Measurements from ENCODE around the gene AK4.
"Not testable (repeated sequence)": the region's sequence is repeated elsewhere in the genome, so short reads cannot be mapped to it uniquely, and the experiment has no call there.

AK4 gene

DNA sequence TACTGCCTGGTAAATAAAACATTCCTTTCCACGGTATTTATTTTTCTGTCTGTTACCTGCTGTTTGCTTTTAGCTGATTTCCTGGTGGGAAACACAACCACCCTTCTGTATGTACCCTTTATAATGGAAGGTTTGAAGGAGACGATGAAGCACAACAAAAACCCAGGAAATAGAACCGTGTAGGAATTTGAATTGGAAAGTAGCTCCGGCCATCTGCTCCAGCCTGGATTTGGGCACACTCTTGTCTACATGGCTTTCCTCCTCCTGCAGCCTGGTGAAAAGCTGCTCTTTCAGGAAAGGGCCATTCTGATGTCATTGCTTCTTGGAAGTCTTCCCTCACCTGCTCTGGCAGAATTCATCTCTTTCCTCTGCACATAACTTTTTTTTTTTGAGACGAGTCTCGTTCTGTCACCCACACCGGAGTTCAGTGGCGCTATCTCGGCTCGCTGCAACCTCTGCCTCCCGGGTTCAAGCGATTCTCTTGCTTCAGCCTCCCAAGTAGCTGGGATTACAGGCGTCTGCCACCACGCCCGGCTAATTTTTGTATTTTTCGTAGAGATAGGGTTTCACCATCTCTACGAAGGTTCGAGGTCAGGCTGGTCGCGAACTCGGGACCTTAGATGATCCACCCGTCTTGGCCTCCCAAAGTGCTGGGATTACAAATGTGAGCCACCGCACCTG is 2.7 kb downstream of the AK4 start:
- DNase-seq (ENCODE audit: low spot score) = no peak

DNA sequence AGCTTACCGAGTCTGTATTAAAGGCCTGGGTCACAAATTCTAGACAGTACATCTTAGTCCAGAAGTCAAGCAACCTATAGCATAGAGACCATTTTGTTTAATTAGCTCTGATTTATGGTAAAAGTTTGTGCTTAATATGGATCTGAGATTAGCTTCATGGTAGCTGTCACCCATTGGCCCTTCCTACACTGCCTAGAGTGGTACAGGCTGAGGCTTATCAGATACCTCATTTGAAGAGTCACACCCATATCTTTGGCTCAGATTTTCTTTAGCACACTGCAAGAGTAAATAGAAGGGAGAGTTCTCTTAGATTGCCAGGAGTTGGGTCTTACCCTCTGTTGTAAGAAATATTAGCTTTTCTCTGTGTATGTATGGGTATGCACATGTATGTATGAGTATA is 3.6 kb downstream of the AK4 start:
- DNase-seq (ENCODE audit: low spot score) = peak; percentile 23

DNA sequence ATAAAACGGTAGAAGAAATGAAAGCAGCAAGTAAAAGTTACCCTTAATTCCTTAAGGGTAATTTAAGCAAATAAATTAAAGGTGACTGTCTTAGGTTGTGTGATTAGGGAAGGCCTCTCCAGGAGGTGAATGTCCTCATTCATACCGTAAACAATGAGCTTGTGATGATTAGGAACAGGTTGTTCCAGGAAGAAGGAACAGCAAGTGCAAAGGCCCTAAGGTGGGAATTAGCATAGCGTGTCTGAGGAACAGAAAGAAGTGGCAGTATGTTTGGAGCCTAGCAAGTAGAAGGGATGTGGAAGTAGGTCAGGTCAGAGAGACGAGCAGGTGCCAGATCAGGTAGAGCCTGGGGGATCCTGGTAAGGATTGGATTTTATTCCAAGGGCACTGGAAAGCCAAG is 5.6 kb downstream of the AK4 start:
- no peak for DNase-seq (ENCODE audit: low spot score)

DNA sequence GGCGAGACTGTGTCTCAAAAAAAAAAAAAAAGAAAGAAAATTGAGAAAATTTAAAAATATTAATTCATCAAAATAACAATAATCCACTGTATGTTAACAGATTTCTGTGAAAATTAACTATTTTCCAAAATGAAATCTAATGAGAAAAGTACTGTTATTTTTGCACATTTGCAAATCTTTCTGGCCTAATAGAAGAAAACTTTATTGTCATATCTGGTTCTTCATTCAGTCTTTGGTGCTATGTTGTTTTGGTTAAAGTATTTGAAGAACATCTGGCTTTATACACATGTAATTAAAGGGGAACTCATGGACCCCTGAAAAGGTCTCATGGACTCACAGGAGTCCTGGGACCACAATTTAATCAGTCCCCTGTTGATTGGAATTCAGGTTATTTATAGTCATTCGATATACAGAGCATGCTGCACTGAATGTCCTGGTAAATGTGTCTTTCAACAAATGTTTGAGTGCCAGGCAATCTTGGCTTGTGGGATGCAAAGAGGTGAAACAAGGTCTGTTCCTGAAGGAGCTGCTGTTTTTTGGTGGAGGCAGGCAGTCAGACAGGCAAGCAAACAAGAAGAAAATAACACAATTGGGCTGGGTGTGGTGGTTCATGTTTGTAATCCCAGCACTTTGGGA is 9.0 kb downstream of the AK4 start:
- no peak for DNase-seq (ENCODE audit: low spot score)

DNA sequence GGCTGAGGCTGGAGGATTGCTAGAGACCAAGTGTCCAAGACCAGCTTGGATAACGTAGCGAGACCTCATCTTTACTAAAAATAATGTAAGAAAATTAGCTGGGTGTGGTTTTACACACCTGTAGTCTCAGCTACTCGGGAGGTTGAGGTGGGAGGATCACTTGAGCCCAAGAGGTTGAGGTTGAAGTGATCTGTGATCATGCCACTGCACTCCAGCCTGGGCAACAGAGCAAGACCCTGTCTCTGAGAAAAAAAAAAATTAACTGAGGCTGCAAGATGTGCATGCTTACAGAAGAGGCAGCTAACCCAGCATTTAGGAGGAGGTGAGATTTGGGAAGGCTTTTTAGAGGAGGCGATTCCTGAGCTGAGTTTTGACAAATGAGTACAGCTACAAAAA is 9.5 kb downstream of the AK4 start:
- no peak for DNase-seq (ENCODE audit: low spot score)

DNA sequence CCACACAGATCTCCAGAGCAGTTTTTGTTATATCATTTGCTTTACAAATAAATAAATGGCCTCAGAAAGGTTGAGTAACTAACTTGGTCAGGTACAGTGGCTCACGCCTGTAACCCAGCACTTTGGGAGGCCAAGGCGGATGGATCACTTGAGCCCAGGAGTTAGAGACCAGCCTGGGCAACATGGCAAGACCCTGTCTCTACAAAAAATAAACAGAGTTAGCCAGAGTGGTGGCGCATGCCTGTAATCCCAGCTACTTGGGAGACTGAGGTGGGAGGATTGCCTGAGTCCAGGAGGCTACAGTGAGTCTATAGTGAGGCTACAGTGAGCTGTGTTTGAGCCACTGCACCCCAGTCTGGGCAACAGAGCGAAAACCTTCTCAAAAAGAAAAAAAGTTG is 11.3 kb downstream of the AK4 start:
- not testable (repeated sequence) for DNase-seq (ENCODE audit: low spot score)

DNA sequence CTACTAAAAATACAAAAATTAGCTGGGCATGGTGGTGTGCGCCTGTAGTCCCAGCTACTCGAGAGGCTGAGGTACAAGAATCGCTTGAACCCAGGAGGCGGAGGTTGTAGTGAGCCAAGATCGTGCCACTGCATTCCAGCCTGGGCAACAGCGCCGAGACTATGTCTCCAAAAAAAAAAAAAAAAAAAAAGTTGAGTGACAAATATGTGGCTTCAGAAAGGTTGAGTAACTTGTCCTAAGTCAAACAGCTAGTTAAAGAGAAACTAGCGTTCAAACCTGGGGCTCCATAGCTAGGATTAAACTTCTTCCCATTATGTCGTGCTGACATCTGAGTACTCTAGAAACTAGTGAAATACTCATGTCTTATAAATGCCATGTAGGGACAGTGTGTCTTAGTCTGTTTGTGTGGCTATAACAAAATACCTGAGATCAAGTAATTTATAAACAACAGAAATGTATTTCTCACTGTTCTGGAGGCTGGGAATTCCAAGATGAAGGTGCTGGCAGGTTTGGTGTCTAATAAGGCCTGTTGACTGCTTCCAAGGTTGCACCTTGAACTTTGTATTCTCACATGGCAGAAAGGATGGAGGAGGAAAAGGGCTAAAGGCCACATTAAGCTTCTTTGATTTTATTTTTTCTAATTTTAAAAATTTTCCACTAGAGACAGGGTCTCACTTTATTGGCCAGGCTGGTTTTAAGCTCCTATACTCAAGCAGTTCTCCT is 12.0 kb downstream of the AK4 start:
- DNase-seq (ENCODE audit: low spot score) = no peak

DNA sequence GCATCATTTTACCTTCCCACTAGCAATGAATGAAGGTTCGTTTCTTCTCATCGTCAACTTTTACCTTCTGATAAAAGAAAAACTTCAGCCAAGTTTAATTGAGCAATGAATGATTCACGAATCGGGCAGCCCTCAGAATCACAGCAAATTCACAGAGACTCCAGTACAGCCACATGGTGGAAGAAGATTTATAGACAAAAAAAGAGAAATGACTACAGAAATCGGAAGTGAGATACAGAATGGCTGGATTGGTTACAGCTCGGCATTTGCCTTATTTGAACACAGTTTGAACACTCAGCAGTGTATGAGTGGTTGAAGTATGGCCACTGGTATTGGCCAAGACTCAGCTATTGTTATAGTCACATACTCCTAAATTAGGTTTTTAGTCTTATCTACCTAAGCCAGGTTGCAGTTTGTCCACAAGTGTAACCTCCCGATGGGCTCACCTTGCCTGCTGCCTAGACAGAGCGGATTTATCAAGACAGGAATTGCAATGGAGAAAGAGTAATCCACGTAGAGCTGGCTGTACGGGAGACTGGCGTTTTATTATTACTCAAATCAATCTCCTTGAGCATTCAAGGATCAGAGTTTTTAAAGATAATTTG is 15.3 kb downstream of the AK4 start:
- no peak for DNase-seq (ENCODE audit: low spot score)

DNA sequence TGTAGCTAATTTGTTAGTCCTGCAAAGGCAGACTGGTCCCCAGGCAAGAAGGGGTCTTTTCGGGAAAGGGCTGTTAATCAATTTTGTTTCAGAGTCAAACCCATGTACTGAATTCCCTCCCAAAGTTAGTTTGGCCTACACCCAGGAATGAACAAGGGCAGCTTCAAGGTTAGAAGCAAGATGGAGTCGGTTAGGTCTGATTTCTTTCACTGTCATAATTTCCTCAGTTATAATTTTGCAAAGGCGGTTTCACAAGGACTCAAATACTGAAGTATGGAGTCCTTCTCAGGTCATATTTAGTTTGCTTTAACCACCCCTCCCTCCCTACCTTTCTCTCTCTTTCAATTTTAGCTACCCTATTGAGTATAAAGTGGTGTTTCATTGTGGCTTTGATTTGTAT is 16.1 kb downstream of the AK4 start:
- not testable (repeated sequence) for DNase-seq (ENCODE audit: low spot score)

DNA sequence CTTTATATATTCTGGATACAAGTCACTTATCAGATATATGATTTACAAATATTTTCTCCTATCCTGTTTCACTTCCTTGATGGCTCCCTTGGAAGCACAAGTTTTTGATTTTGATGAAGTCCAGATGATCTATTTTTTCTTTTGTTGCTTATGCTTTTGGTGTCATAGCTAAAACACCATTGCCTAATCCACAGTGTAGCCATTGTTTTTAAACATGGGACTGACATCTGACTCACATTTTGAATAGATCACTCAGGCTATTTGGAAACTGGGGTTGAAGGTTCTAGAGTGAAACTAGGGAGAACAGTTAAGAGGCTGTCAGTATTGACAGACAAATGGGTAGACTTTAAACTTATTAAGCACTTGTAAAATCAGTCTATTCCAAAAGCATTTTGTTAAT is 16.6 kb downstream of the AK4 start:
- no peak for DNase-seq (ENCODE audit: low spot score)

DNA sequence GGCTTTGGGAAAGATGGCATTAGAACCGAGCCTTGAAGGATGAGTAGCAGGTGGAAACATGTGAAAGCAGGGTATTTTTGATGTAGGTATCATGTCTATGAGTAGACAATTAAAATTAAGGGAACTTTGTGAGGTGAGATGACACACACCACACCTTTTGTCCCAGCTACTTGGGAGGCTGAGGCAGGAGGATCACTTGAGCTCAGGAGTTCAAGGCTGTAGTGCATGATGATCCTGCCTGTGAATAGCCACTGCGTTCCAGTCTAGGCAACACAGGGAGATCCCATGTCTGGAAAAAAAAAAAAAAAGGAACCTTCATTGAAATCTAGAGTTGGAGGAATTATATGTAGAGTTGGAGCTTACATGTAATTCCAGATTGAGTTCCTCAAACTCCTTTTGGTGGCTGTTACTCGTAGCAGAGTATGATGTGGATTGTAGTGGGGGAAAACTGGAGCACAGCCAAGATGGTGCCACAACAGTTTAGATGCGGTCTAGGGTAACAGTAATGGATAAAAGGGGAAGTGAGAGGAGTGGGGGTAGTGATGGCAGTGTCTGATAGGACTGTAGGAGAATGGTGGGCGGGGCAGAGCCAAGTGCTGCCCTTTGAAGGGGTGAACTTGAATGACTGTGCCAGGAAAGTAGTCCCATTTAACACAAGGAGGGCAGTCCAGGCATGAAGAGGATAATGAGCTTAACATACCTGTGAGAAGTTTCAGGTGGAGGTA is 17.4 kb downstream of the AK4 start:
- DNase-seq (ENCODE audit: low spot score) = no peak

DNA sequence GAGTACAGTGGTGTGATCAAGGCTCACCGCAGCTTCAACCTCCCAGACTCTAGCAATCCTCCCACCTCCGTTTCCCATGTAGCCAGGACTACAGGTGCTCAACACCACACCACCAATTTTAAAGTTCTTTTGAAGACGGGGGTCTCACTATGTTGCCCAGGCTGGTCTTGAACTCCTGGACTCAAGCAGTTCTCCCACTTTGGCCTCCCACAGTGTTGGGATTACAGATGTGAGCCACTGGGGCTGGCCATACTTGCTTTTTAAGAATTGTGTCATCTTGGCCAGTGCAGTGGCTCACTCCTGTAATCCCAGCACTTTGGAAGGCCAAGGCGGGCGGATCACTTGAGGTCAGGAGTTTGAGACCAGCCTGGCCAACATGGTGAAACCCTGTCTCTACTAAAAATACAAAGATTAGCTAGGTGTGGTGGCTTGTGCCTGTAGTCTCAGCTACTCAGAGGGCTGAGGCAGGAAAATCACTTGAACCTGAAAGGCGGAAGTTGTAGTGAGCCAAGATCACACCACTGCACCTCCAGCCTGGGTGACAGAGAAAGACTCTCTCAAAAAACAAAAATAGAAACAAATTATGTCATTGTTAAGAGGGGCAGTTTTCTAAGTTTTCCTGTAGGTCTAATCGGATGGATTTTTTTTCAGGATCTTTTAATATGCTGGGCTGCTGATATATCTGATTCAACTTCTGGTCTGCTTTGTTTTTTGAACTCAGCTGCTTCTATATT is 18.7 kb downstream of the AK4 start:
- no peak for DNase-seq (ENCODE audit: low spot score)

DNA sequence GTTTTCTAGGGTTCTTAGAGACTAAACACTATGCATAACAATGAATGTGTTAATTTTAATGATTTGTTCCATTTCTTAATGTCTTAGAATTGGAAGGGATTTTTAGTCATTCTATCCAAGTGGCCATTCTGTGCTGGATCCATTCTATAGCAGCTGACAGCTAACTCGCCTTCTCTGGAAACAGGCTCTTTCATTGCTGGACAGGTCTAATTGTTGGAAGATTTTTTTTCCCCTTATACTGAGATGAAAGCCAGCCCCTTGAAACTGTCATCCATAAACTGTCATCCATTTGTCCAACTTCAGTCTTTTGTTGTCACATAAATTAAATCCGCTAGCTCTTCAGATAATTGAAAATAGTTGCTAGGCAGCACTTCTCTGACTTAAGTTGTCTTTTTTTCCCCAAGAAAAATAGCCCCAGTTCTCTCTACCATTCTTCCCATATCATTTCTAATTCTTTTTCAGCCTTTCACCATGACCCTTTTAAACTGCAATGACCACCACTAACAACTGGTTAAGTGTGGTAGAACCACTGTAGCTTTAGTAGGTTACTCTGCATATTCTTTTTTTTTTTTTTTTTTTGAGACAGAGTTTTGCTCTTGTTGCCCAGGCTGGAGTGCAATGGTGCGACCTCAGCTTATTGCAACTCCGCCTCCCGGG is 19.7 kb downstream of the AK4 start:
- no peak for DNase-seq (ENCODE audit: low spot score)

DNA sequence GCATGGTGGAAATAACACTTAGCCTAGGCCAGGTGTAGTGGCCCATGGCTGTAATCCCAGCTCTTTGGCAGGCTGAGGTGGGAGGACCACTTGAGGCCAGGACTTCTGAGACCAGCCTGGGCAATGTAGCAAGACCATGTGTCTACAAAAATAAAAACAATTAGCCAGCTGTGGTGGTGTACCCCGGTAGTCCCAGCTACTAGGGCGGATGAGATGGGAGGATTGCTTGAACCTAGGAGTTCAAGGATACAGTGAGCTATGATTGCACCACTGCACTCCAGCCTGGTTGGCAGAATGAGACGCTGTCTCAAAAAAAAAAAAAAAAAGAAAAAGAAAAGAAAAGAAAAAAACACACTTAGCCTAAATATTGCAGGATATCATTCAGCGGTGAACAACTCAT is 20.9 kb downstream of the AK4 start:
- no peak for DNase-seq (ENCODE audit: low spot score)

DNA sequence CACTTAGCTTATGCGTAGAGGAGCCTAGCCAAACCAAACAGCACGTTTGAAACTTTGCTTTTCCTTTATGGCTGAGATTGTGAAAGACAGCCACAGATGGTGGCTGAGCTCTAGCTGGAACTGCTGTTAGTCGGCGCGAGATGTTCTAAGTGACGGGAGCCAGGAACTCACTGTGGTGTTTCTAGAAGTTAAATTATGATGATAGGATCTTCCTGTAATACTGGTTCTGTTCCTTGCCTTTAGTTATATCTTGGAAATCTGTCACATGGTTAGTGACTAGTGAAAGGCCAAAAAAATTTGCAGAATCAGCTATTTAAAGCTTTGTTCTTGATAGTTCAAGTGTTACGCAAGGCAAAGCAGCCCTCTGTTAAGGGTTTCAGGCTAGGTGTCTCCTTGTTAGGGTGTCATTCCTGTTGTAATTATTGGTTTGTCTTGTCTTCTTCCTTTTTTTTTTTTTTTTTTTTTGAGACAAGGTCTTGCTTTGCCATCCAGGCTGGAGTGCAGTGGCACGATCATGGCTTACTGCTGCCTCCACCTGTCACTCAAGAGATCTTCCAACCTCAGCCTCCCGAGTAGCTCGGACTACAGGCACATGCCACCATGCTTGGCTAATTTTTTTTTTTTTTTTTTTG is 22.6 kb downstream of the AK4 start:
- DNase-seq (ENCODE audit: low spot score) = no peak

DNA sequence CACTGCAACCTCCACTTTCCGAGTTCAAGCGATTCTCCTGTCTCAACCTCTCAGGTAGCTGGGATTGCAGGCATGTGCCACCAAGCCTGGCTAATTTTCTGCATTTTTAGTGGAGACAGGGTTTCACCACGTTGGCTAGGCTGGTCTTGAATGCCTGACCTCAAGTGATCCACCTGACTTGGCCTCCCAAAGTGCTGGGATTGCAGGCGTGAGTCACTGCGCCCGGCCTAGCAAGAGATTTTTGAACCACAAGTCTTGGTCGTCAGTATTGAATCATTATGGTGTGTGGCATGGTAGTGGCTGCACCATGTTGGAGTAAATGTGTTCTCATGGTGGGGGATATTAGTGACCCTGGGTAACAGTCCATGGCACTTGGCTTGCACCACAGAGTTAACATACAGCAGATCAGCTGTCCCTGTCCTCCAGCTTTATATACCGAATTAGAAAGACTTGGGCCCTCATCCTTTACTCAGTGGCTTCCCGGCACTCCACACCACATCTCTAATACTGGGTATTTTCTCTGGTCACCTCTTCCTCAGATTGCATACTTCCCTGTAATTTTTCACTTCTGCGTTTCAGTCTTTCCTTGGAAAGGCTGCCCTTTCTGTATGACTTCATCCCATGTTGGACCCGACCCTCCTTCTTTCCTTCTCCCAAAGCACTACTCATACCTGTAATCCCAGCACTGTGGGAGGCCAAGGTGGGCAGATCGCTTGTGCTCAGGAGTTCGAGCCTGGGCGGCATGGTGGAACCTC is 25.1 kb downstream of the AK4 start:
- DNase-seq (ENCODE audit: low spot score) = no peak

DNA sequence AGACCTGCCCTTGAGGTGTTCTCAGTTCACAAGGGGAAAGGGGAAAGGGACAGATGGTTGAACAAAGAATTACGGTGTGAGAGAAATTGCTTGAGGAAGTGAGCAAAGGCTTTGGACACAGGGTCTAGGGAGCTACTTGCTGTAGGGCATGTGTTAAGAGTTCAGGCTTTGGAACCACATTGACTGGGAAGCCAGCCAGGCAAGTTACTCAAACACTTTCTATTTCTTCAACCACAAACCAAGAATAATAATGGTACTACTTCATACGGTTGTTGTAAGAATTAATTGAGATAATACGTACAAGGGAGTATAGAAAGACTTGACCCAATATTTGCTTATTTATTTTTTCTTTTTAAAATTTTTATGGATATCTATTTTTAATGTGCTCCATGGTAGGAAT is 26.6 kb downstream of the AK4 start:
- no peak for DNase-seq (ENCODE audit: low spot score)

DNA sequence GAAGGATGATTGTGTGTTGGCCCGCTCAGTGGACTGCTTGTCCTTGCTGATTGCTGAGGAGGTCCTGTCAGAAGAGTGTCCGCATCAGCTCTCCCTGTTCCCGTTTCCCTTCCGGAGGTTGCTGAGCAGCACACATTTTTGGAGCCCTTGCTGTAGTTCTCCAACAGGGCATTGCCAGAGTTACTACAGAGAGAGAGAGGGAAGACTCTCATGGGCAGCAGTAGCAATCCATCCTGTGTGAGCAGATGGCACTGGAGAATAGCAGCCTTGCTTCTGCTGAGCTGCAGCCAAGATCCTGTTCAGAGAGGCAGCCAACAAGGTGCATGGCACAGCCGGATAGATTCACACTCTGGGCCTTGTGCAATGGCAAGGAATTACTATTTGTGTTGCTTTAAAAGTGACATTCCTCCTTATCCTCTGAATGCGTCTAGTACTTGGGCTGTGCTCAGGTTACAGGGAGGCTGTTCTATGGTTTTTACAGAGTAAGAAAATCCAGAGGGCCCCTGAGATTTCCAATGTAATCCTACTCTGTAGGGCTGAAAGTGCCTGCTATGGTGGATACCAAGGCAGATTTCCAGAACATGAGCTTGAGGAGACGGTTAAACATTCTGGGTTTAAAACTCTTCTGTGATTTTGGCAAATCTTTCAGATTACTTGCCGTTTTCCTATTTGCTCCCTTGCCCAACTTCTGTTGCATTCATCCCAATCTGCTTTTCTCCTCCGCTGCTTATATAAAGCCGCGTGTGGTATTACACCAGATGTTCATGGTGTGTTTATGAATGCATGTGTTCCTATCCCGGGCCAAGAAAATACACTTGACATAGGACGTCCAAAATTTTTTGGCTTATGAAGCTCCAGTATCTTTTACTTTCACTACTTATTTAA is 27.4 kb downstream of the AK4 start:
- no peak for DNase-seq (ENCODE audit: low spot score)

DNA sequence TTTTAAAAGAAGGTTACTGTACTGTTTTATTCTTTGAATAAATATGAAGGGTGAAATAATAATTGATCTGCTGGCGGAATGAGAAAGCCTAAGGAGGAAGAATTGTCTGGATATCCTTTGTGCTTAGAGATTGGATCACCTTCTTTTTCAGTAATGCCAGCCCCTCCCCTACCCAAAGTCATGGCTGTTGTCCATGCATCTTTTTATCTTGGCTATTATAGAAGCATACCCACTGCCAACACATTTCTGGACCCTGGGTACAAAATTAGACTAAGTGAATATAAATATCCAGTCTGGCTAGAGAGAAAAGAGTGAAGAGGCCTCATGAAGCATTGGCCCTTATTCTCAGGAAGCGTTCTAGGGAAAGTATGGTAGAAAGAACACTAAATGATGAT is 28.1 kb downstream of the AK4 start:
- DNase-seq (ENCODE audit: low spot score) = no peak
